ENCODE data around the gene TMEM30A.
A peak's percentile ranks its signal among the peaks of the same experiment; 100 is the strongest.

TMEM30A gene

DNA sequence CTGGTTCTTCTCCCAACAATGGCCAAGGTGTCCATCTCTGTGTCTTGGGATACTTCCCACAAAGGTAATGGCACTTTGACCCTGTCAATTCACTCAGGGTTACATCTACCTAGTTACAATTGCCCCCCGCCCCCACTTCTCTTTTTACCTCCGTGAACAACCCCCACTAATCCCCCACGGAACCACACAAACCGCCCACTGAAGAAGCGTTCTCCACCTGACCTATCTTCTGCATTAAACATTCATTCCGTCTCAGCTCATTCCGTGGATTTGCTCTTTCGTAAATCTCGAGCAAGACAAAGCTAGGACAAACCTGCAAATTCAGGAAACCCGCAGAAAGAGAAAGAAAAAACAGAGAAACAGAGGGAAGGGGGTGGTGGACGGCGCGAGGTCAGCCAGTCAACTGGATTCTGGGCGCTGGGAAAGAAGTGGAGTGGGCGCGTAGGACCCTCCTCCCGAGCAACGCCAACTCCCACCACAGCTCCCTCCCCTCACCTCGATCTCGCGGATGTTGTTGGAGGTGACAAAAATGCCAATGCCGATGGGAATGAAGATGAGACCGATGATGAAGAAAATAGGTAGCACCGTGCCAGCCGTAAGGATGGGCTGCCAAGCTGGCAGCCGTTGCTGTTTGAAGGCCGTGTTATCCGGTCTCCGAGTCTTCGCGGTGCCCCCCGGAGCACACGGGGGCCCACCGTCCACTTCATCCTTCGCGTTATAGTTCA is 523 bp downstream of the TMEM30A start:
- Mint-ChIP-seq H3K27ac (no peak overlapping the region), H3K4me3 (no peak overlapping the region), H3K4me1 (peaks cover 13 to 38% of the 10 kb centered on the region in 2 donors), H3K9me3 (no peaks in the 10 kb centered on the region), H3K27me3 (no peaks in the 10 kb centered on the region), H3K36me3 (peaks cover 4 to 6% of the 10 kb centered on the region in 2 donors)
- no peak for DNase-seq
- ATAC-seq (replicated peaks), result peak; percentile 40 to 41

DNA sequence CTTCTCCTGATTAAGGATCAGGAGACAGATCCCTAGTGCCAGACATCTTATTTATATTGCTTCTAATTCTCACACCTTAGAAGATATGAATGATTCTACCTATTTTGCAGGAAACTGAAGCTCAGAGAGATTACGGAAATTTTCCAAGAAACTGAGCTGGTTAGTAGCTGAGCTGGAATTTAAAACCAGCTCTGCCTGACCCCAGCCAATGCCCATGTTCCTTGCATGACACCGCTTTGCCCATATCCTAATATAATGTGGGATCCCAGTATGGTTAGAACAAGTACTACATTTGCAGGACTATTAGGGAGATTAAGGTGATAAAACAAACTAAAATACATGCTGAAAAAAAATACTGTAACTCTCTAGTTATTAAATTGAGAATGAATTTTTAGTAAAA is 1.9 kb downstream of the TMEM30A start:
- H3K4me1 Mint-ChIP-seq, result peaks cover 19 to 48% of the 10 kb centered on the region in 2 donors
- peak overlapping the region in 1 of 2 donors; percentile 25 for H3K4me3 Mint-ChIP-seq
- H3K27ac Mint-ChIP-seq, result no peak overlapping the region
- H3K36me3 Mint-ChIP-seq, result peaks cover 3 to 7% of the 10 kb centered on the region in 2 donors
- DNase-seq, result no peak
- no peak for ATAC-seq (replicated peaks)
- H3K27me3 Mint-ChIP-seq, result no peaks in the 10 kb centered on the region
- no peaks in the 10 kb centered on the region for H3K9me3 Mint-ChIP-seq

DNA sequence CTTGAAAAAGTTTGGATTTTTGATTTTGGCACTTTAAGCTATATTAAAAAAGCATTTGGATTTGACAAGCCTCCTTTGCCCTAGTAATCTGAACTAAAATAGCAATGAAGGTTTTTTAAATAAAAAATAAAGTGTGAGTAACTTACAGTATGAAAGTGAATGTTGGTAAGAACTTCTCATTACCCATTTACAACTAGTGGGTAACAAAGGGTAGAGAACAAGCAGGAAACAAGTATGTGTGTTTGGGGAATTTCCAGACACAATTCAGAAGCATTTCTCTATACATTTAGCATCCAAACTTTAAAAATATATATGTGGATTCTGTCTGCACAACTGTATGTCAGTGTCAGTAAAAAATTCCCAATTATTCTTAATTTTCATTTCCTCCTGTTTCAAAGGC is 2.9 kb downstream of the TMEM30A start:
- Mint-ChIP-seq H3K4me1 (peaks cover 19 to 43% of the 10 kb centered on the region in 2 donors), H3K4me3 (peak overlapping the region in 1 of 2 donors; percentile 43), H3K27me3 (no peaks in the 10 kb centered on the region), H3K27ac (no peak overlapping the region), H3K36me3 (peaks cover 6 to 11% of the 10 kb centered on the region in 2 donors), H3K9me3 (no peaks in the 10 kb centered on the region)
- DNase-seq (no peak), ATAC-seq (replicated peaks) (no peak)

GRCh38 chr6:75280131-75280855 is 4.3 kb downstream of the TMEM30A start:
- Mint-ChIP-seq H3K27ac (no peak overlapping the region), H3K4me3 (no peak overlapping the region), H3K9me3 (no peaks in the 10 kb centered on the region), H3K27me3 (no peaks in the 10 kb centered on the region), H3K36me3 (peaks cover 8 to 19% of the 10 kb centered on the region in 2 donors), H3K4me1 (peaks cover 20 to 49% of the 10 kb centered on the region in 2 donors)
- ATAC-seq (replicated peaks), result no peak
- DNase-seq, result no peak

GRCh38 chr6:75279418-75279817 is 5.2 kb downstream of the TMEM30A start:
- Mint-ChIP-seq H3K27me3 (no peaks in the 10 kb centered on the region), H3K4me1 (peaks cover 25 to 58% of the 10 kb centered on the region in 2 donors), H3K9me3 (no peaks in the 10 kb centered on the region), H3K36me3 (peaks cover 12 to 26% of the 10 kb centered on the region in 2 donors), H3K27ac (no peak overlapping the region), H3K4me3 (no peak overlapping the region)
- ATAC-seq (replicated peaks) (no peak), DNase-seq (no peak)

GRCh38 chr6:75278474-75279077 is 6.0 kb downstream of the TMEM30A start:
- no peak for ATAC-seq (replicated peaks)
- H3K4me1 Mint-ChIP-seq, result peaks cover 31 to 66% of the 10 kb centered on the region in 2 donors
- no peak for DNase-seq

GRCh38 chr6:75275067-75275466 is 9.5 kb downstream of the TMEM30A start:
- no peak overlapping the region for H3K4me3 Mint-ChIP-seq
- ATAC-seq (replicated peaks) (no peak), DNase-seq (no peak)
- no peaks in the 10 kb centered on the region for H3K27me3 Mint-ChIP-seq
- no peak overlapping the region for H3K27ac Mint-ChIP-seq
- peaks cover 0 to 3% of the 10 kb centered on the region in 2 donors for H3K9me3 Mint-ChIP-seq
- H3K36me3 Mint-ChIP-seq, result peaks cover 33 to 59% of the 10 kb centered on the region in 2 donors
- peaks cover 39 to 73% of the 10 kb centered on the region in 2 donors for H3K4me1 Mint-ChIP-seq

More at GRCh38 chr6:75278474-75279077, 6.0 kb downstream of the TMEM30A start:
- H3K27ac Mint-ChIP-seq, result no peak overlapping the region
- no peaks in the 10 kb centered on the region for H3K9me3 Mint-ChIP-seq
- H3K27me3 Mint-ChIP-seq, result no peaks in the 10 kb centered on the region
- H3K4me3 Mint-ChIP-seq, result no peak overlapping the region
- peaks cover 14 to 33% of the 10 kb centered on the region in 2 donors for H3K36me3 Mint-ChIP-seq

DNA sequence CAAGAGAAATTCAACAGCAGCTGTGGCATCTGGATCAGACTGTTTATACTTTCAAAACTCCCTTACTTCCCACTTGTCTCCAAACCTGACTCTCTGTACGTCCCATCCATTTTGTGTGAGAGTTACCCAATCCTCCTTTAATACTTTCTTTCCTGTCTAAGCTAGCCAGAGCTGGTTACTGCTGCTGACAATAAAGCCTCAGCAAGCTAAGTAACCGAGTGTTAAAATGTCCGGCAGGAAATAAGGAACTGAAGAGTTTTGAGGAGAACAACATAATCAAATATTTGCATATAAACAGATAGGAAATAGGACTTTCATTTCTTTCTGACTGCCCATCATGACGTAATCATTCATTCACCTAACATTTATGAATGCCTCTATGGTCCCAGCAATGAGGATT is 11.6 kb downstream of the TMEM30A start:
- Mint-ChIP-seq H3K4me3 (peak overlapping the region in 1 of 2 donors; percentile 36), H3K36me3 (peaks cover 32 to 54% of the 10 kb centered on the region in 2 donors), H3K27ac (peak overlapping the region; percentile 47), H3K9me3 (peaks cover 0 to 3% of the 10 kb centered on the region in 2 donors), H3K27me3 (no peaks in the 10 kb centered on the region), H3K4me1 (peaks cover 38 to 62% of the 10 kb centered on the region in 2 donors)
- DNase-seq (no peak), ATAC-seq (replicated peaks) (peak; percentile 36 to 46)

GRCh38 chr6:75272145-75272840 is 12.3 kb downstream of the TMEM30A start:
- peak overlapping the region; percentile 47 for H3K27ac Mint-ChIP-seq
- peaks cover 0 to 3% of the 10 kb centered on the region in 2 donors for H3K9me3 Mint-ChIP-seq
- H3K27me3 Mint-ChIP-seq, result no peaks in the 10 kb centered on the region
- ATAC-seq (replicated peaks), result no peak
- peaks cover 40 to 62% of the 10 kb centered on the region in 2 donors for H3K4me1 Mint-ChIP-seq
- H3K36me3 Mint-ChIP-seq, result peaks cover 32 to 54% of the 10 kb centered on the region in 2 donors
- H3K4me3 Mint-ChIP-seq, result no peak overlapping the region
- no peak for DNase-seq

GRCh38 chr6:75268988-75269354 is 15.6 kb downstream of the TMEM30A start:
- no peak for ATAC-seq (replicated peaks)
- Mint-ChIP-seq H3K27ac (no peak overlapping the region), H3K4me3 (no peak overlapping the region), H3K9me3 (peaks cover 0 to 3% of the 10 kb centered on the region in 2 donors), H3K4me1 (peaks cover 24 to 30% of the 10 kb centered on the region in 2 donors), H3K27me3 (no peaks in the 10 kb centered on the region), H3K36me3 (peaks cover 21 to 31% of the 10 kb centered on the region in 2 donors)
- no peak for DNase-seq

GRCh38 chr6:75268121-75268987 is 16.2 kb downstream of the TMEM30A start:
- peaks cover 20 to 26% of the 10 kb centered on the region in 2 donors for H3K4me1 Mint-ChIP-seq
- DNase-seq (no peak), ATAC-seq (replicated peaks) (no peak)
- no peak overlapping the region for H3K27ac Mint-ChIP-seq
- H3K36me3 Mint-ChIP-seq, result peaks cover 21 to 28% of the 10 kb centered on the region in 2 donors
- no peak overlapping the region for H3K4me3 Mint-ChIP-seq
- H3K9me3 Mint-ChIP-seq, result peaks cover 0 to 3% of the 10 kb centered on the region in 2 donors
- no peaks in the 10 kb centered on the region for H3K27me3 Mint-ChIP-seq

DNA sequence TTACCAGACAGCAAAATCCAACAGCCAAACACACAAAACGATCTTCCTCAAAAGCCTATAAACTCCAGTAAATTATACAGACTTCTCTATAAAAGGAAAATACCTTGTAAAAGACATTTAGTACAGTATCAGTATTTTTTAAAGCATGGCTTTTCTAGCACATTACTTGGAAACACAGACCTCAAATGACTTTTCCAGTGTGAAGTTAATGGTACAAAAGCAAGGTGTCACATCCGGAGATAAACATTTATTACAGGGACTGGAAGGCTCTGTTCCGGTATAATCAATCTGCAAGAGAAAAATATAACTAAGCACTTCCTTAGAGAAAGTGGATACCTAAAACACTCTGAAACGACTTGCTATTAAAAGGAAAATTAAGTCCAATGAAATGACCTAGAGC is 17.1 kb downstream of the TMEM30A start:
- H3K4me3 Mint-ChIP-seq, result no peak overlapping the region
- no peak overlapping the region for H3K27ac Mint-ChIP-seq
- peaks cover 0 to under 1% of the 10 kb centered on the region in 2 donors for H3K9me3 Mint-ChIP-seq
- H3K36me3 Mint-ChIP-seq, result peaks cover 19 to 30% of the 10 kb centered on the region in 2 donors
- H3K4me1 Mint-ChIP-seq, result peaks cover 12 to 18% of the 10 kb centered on the region in 2 donors
- ATAC-seq (replicated peaks) (no peak), DNase-seq (no peak)
- H3K27me3 Mint-ChIP-seq, result no peaks in the 10 kb centered on the region

GRCh38 chr6:75266716-75267291 is 17.8 kb downstream of the TMEM30A start:
- H3K36me3 Mint-ChIP-seq, result peaks cover 15 to 23% of the 10 kb centered on the region in 2 donors
- H3K27ac Mint-ChIP-seq, result no peak overlapping the region
- peak; percentile 69 to 72 for ATAC-seq (replicated peaks)
- H3K4me3 Mint-ChIP-seq, result no peak overlapping the region
- H3K9me3 Mint-ChIP-seq, result no peaks in the 10 kb centered on the region
- H3K27me3 Mint-ChIP-seq, result no peaks in the 10 kb centered on the region
- H3K4me1 Mint-ChIP-seq, result peaks cover 11 to 14% of the 10 kb centered on the region in 2 donors
- DNase-seq, result no peak

Data from stimulated activated naive B cell treated with anti-CD40 and anti-IgM and Interleukin-4, amounts not matched to agents 10 μg/mL and 1 μg/mL and 100 μg/mL, for 72 hours (primary cell).